Stimulated activated CD8-positive, alpha-beta memory T cell treated with anti-CD3 and anti-CD28 coated beads, Interleukin-4, amount 100 ng/mL, for 4 hours (primary cell): ENCODE results near the gene KRT5.
"Not testable (repeated sequence)": the region's sequence is repeated elsewhere in the genome, so short reads cannot be mapped to it uniquely, and the experiment has no call there.

Source experiments
- DNase-seq, 2 donors: peaks; one replicate each; pipeline ENCODE4 v3.0.0-alpha.2; 2020; ENCODE audit warnings: low read depth in 2 of 2, low spot score in 1 of 2

Gene KRT5

GRCh38 chr12:52522346-52523011 lies 2.3 kb upstream of the KRT5 start:
- no peak for DNase-seq

DNA sequence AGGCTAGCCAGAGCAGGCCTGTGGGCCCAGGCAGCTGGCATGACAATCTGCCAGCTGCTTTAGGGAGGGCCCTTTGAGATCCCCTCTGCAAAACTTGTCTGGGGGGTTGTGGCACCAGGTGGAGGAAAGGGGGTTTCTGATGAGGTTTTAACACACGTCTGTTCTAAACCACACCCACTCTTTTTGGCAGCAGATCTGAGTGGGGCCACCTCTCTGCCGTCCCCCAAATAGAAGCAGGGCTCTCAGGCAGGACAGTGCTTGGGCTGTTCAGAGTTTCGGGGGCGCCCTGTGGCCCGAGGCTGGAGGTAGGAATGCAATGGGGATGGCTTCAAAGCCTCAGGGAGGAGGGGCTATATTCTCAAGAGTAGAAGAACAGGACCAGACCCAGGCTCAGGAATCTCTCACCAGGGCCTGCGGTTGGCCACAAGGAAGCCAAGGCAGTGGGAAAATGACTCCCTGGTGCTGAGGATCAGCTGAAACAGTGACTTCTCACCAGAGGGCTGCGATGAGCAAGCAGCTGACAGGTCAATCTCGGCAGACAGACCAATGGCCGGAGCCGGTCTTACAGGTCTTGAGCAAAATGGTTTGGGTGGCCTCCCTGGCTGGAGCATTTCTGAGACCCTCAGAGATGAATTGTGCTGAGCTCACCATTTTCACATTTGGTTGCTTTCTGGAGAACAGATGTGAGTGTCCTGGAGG lies 1.5 kb upstream of the KRT5 start:
- no peak for DNase-seq

- no peak for DNase-seq
These were observed 977 bp upstream of the KRT5 start for GRCh38 chr12:52521175-52521567.

DNA sequence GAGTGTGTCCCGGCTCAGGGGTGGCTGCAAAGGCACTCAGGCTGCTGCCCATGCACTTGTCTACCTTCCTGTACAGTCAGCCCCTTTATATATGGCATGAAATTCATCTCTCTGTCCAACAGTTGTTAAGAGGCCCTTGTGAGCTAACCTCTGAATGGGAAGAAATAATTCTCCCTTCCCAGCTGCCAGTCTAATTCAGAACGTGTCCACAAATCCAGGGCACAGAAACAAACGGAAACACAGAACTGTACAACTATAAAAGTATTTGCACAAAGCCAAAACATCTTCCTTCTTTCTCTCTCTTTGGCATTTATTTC lies 849 bp downstream of the KRT5 start:
- DNase-seq = no peak

- DNase-seq = no peak
These were observed 1.4 kb downstream of the KRT5 start for GRCh38 chr12:52518574-52519386.

GRCh38 chr12:52517888-52518287 lies 2.3 kb downstream of the KRT5 start:
- no peak for DNase-seq

GRCh38 chr12:52517005-52517835 lies 3.0 kb downstream of the KRT5 start:
- no peak for DNase-seq

DNA sequence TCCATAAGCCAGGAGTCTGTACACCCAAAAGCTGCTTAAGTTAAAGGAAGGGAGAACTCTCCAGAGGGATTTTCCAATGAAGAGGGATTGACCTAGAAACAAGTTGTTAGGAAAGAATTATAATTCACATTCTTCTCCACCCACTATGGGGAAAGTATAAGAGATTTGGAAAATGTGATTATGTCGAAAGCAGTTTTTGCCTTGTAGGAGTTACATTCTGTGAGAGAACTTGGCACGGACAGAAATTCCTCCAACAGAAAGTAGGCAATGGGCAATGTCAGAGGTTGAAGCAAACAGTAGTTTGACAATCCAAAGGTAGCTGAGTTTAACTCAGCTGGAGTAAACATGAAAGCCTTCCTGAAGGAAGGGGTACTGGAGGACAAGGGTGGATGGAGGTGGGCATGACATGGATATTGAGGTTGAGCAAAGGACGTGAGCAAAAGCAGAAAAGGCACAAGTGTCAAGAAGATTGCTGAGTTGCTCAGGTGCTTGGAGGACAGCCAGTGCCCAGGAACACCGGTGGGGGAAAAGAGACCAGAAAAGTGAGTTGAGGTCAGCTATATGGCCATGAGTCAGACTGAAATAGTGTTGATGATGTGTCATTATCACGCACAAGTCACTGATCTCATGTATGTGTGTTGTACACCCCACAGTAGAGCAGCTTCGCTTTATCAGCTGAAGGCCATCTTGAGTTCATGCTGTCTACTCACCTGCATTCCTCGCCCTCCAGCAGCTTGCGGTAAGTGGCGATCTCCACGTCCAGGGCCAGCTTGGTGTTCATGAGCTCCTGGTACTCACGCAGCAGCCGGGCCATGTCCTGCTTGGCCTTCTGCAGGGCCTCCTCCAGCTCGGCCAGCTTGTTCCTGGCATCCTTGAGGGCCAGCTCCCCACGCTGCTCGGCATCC lies 4.0 kb downstream of the KRT5 start:
- no peak for DNase-seq

DNA sequence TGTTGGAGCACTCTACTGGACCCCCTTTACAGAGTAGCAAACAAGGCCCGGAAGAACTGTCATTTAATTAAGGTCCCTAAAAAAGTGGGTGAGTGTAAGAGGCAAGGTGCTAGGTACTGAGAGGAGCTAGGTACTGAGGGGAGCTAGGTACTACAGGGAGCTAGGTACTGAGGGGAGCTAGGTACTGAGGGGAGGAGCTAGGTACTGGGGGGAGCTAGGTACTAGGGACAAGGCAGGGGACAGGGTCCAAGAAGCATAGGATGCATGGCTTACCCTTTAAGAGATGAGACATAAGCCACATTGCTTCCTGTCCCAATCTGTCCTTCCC lies 4.9 kb downstream of the KRT5 start:
- no peak for DNase-seq

GRCh38 chr12:52514471-52515318 lies 5.5 kb downstream of the KRT5 start:
- no peak for DNase-seq

DNA sequence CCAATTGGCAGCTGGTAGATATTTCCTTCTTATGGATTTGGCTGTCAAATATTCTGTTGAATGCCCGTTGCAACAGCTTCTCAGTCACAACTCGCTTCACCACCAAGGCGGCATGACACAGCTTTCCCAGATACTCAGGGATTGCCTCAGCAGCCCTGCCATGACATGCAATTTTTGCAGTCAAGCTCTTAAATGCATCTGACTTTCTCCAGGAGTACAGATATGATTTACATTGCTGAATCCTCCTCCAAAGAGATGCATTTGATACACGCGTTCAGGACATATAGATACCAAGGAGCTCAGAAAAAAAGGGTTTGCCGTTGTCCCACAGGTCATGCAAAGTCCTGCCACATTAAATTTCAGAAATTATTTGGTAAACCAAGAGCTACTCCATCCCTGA lies 6.5 kb downstream of the KRT5 start:
- DNase-seq = no peak

DNA sequence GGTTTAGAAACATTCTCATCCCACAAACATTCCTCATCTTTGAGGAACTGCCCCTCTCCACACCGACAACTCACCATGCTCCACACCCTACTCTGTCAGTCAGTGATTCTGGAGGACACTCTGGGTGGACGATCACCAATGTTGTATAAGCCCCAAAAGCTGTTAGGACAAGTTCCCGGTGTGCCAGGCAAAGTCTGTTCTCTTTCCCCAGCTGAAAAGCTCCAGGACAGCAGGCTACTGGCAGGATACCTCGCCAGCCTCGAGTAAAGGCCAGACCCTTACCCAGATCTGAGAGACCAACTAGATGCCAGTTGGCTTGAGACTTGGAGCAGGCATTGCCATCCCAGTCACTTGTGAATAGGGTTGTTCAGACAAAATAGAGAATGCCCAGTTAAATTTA lies 12.0 kb downstream of the KRT5 start:
- DNase-seq = no peak

- DNase-seq = no peak
These were observed 13.1 kb downstream of the KRT5 start for GRCh38 chr12:52506858-52507715.

GRCh38 chr12:52502877-52503276 lies 17.3 kb downstream of the KRT5 start:
- no peak for DNase-seq

DNA sequence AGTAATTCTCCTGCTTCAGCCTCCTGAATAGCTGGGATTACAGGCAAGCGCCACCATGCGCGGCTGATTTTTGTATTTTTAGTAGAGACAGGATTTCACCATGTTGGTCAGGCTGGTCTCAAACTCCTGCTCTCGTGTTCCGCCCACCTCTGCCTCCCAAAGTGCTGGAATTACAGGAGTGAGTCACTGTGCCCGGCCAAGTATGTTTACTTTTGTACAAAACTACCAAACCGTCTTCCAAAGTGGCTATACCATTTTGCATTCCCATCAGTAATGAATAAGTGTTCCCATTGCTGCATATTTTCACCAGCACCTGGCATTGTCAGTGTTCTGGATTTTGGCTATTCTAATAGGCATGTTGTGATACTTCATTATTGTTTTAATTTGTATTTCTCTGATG lies 18.7 kb downstream of the KRT5 start:
- no peak for DNase-seq

GRCh38 chr12:52500574-52500973 lies 19.6 kb downstream of the KRT5 start:
- not testable (repeated sequence) for DNase-seq

- DNase-seq = no peak
These were observed 20.2 kb downstream of the KRT5 start for GRCh38 chr12:52499806-52500560.

GRCh38 chr12:52498946-52499345 lies 21.2 kb downstream of the KRT5 start:
- DNase-seq = no peak
